Gastroesophageal sphincter (tissue), 4 donors: ENCODE results near the gene NFATC2. TPM values are rescaled to one million over a fixed set of nuclear protein-coding genes. Genes with fewer than 3 reads are reported as not detected.

Experiments
- ATAC-seq: fragments of 150-250 bp; one replicate; pipeline ENCODE4 v1.9.1; 2016; ENCODE audit warnings: mild to moderate bottlenecking, moderate library complexity
- H3K27ac ChIP-seq, 4 donors: fragments of 200-600 bp; sonication (generic) in 3 of 4; 1 replicate in 3 of 4; 2 replicates in 1 of 4; pipeline ENCODE4 v1.5.1; 2016 to 2019
- H3K27me3 ChIP-seq: fragments of 200-600 bp; sonication (generic); one replicate; pipeline ENCODE4 v1.5.1; 2019
- H3K36me3 ChIP-seq, 2 donors: fragments of 200-600 bp; sonication (generic); one replicate each; pipeline ENCODE4 v1.5.1; 2019; ENCODE audit warnings: control low read depth in 1 of 2
- H3K4me1 ChIP-seq, 3 donors: fragments of 200-600 bp; sonication (generic); 1 replicate in 2 of 3; 2 replicates in 1 of 3; pipeline ENCODE4 v1.5.1; 2016 to 2019; ENCODE audit warnings: control low read depth in 2 of 3
- H3K4me3 ChIP-seq, 2 donors: fragments of 200-600 bp; sonication (generic); one replicate each; pipeline ENCODE4 v1.5.1; 2019; ENCODE audit warnings: mild to moderate bottlenecking in 1 of 2, moderate library complexity in 1 of 2
- H3K9me3 ChIP-seq, 3 donors: fragments of 200-600 bp; sonication (generic); one replicate each; pipeline ENCODE4 v1.5.1; 2017 to 2019; ENCODE audit warnings: control low read depth in 2 of 3
- EP300 ChIP-seq: sonication (generic); formaldehyde crosslinking; IDR thresholded peaks from one replicate; pipeline ENCODE4 v1.6.1; 2017; ENCODE audit warnings: antibody characterized with exemption, mild to moderate bottlenecking
- POLR2A ChIP-seq, 2 donors: fragments of 450-650 bp; IDR thresholded peaks; one replicate each; pipeline ENCODE4 v1.6.1; 2017; ENCODE audit warnings: antibody characterized with exemption in 2 of 2, mild to moderate bottlenecking in 2 of 2, moderate library complexity in 1 of 2
- POLR2AphosphoS5 ChIP-seq: sonication (generic); formaldehyde crosslinking; IDR thresholded peaks from one replicate; pipeline ENCODE4 v1.6.1; 2017; ENCODE audit warnings: antibody characterized with exemption
- WGBS, 2 donors: methylation state at CpG; one replicate each; pipeline ENCODE4 v1.1.5; 2018; ENCODE audit warnings: low coverage in 1 of 2; 5-methylcytosine and 5-hydroxymethylcytosine counted together
- total RNA-seq, 4 donors: library from RNA; depleted of rRNA; stranded (reverse); fragments of >200 nt; gene quantifications; one replicate each; pipeline ENCODE4 v1.1.0, GENCODE V29; 2016
- TF ChIP-seq, protein P1 (sequence below), 4 experiments: fragments of 200-600 bp in 2 of 4; fragments of 450-650 bp in 2 of 4; sonication (generic) in 1 of 4; IDR thresholded peaks; one replicate each; pipeline ENCODE4 v1.5.1; 2017 to 2019; ENCODE audit warnings: antibody characterized with exemption in 4 of 4, mild to moderate bottlenecking in 2 of 4, moderate library complexity in 2 of 4

The NFATC2 gene
- total RNA-seq, 4 donors from 2014 or later: 4.4 to 20.2 (median 9.0) TPM

DNA sequence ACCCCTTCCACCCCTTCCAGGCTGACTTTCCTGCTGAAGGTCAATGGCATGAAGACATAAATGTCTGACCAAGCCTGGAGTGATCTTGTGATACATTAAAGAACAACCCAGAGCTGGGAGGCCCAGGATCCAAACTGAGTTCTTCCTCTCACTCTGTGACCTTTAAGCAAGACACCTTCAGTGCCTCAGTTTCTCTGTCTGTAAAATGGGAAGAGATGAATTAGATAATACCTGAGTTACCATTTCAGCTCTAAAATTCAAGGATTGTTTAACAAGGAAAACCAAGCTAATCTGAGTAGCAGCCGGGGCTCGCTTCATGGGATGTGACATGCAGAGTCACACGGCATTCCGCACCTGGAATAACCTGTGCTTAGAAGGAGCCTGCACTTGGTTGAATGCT lies 7.0 kb upstream of the NFATC2 start:
- no peak for ATAC-seq
- Histone ChIP-seq H3K4me1 (no peaks in the 10 kb centered on the region), H3K27me3 (no peaks in the 10 kb centered on the region), H3K36me3 (no peaks in the 10 kb centered on the region), H3K27ac (no peak overlapping the region), H3K4me3 (no peak overlapping the region), H3K9me3 (no peaks in the 10 kb centered on the region)
- WGBS, 2 donors: no CpG with 5 or more reads among the region's 4 CpGs
- TF ChIP-seq, protein P1, sequence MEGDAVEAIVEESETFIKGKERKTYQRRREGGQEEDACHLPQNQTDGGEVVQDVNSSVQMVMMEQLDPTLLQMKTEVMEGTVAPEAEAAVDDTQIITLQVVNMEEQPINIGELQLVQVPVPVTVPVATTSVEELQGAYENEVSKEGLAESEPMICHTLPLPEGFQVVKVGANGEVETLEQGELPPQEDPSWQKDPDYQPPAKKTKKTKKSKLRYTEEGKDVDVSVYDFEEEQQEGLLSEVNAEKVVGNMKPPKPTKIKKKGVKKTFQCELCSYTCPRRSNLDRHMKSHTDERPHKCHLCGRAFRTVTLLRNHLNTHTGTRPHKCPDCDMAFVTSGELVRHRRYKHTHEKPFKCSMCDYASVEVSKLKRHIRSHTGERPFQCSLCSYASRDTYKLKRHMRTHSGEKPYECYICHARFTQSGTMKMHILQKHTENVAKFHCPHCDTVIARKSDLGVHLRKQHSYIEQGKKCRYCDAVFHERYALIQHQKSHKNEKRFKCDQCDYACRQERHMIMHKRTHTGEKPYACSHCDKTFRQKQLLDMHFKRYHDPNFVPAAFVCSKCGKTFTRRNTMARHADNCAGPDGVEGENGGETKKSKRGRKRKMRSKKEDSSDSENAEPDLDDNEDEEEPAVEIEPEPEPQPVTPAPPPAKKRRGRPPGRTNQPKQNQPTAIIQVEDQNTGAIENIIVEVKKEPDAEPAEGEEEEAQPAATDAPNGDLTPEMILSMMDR (IDR thresholded peaks at IDR 0.05): no peak
- no peak for TF ChIP-seq POLR2A (IDR thresholded peaks at IDR 0.05)
- TF ChIP-seq POLR2AphosphoS5: no peak
- no peak for TF ChIP-seq EP300

DNA sequence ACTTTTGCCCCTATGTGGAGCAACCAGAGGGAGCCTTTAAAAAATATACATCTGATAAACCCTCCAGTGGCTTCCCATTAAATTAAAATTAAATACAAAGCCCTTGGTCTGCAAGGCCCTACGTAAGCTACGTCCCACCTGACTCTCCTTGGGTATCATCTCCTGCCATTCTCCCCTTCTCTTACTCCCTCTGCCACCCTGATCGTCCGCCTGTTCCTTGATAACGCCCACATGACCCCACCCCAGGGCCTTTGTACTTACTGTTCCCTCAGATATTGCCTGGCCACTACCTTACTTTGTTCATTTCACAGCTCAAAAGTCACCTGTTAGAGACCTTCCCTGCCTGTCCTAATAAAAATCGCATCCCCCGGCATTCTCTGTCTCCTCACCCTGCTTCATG lies 5.4 kb upstream of the NFATC2 start:
- peaks cover 0 to 8% (median 3%) of the 10 kb centered on the region in 3 donors for H3K4me1 ChIP-seq
- no peak overlapping the region for H3K4me3 ChIP-seq
- H3K27ac ChIP-seq: no peak overlapping the region
- no peak for ATAC-seq
- no peaks in the 10 kb centered on the region for H3K36me3 ChIP-seq
- no peaks in the 10 kb centered on the region for H3K9me3 ChIP-seq
- no peaks in the 10 kb centered on the region for H3K27me3 ChIP-seq
- 95 to 98% methylated on average over 7 of the region's 7 CpGs for WGBS, 2 donors
- TF ChIP-seq, protein P1 (IDR thresholded peaks at IDR 0.05): no peak

DNA sequence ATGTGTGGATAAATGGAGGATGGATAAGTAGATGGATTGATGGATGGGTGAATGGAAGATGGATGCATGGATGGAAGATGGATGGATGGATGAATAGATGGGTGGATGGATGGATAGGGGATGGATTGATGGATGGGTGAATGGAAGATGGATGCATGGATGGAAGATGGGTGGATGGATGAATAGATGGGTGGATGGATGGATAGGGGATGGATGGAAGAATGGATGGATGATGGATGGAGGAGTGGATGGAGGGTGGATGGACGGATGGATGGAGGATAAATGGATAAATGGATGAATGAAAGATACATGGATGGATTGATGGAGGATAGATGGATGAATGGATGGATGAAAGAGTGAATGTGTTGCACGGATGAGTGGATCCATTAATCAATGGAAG lies 3.0 kb upstream of the NFATC2 start:
- TF ChIP-seq, protein P1 (IDR thresholded peaks at IDR 0.05): no peak
- no peak for TF ChIP-seq POLR2AphosphoS5
- no peak for TF ChIP-seq POLR2A (IDR thresholded peaks at IDR 0.05)
- no peak for TF ChIP-seq EP300
- Histone ChIP-seq H3K4me1 (peaks cover 3 to 32% (median 17%) of the 10 kb centered on the region in 3 donors), H3K27me3 (no peaks in the 10 kb centered on the region), H3K27ac (no peak overlapping the region), H3K4me3 (no peak overlapping the region), H3K9me3 (no peaks in the 10 kb centered on the region), H3K36me3 (no peaks in the 10 kb centered on the region)
- 78 to 87% methylated on average over 2 of the region's 2 CpGs for WGBS, 2 donors
- ATAC-seq: no peak

DNA sequence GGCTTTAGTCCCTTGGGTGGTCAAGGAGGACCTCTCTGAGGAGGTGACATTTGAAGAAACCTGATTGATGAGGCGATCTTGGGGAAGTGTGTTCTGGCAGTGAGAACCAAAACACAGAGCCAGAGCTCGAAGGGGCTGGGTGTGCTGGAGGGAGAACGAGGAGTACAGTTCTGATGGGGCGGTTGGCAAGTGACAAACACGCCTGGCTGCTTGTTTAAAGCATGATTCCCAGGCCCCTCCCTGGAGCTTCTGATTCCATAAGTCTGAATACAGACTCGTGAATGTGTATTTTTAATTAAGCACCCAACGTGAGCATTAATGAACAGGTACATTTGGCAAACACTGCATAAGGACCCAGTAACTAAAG lies 886 bp upstream of the NFATC2 start:
- no peak for ATAC-seq
- no peaks in the 10 kb centered on the region for H3K9me3 ChIP-seq
- H3K4me3 ChIP-seq: peak overlapping the region in 1 of 2 donors; percentile 56
- 58 to 64% methylated on average over 3 to 7 of the region's 7 CpGs for WGBS, 2 donors
- peak overlapping the region in 2 of 4 donors; percentile 80 to 84 for H3K27ac ChIP-seq
- no peak for TF ChIP-seq POLR2A (IDR thresholded peaks at IDR 0.05)
- no peak for TF ChIP-seq EP300
- TF ChIP-seq, protein P1 (IDR thresholded peaks at IDR 0.05): no peak
- TF ChIP-seq POLR2AphosphoS5: no peak
- no peaks in the 10 kb centered on the region for H3K36me3 ChIP-seq
- H3K27me3 ChIP-seq: no peaks in the 10 kb centered on the region
- peaks cover 3 to 32% (median 17%) of the 10 kb centered on the region in 3 donors for H3K4me1 ChIP-seq

DNA sequence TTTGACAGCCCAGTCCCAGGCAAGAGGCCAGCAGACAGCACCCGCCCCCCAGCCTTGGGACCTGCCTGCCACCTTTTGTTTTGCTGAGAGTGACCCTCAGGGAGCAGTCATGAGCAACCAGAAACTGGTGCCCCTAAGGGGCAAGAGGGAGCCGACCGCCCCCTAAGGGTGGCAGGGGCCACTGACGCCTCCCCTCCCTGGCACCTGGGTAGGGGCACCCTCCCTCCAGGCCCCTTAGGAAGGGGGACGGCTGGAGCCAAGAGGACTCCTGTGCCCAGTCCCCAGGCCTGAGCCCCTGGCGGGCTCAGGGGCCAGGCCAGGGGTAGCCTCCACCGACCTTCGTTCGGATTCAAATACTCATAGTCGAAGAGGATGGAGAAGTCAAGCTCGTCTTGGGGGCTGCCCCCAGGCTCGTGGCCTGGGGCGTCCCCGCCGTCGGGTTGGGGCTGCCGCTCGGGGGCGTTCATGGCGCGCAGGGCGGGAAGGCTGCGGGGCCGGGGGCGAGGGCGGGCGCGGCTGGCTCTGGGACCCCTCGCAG lies 417 bp downstream of the NFATC2 start:
- H3K27ac ChIP-seq: peak overlapping the region; percentile 16 to 86 (median 82)
- peak overlapping the region; percentile 16 to 56 for H3K4me3 ChIP-seq
- no peaks in the 10 kb centered on the region for H3K9me3 ChIP-seq
- peaks cover 3 to 32% (median 17%) of the 10 kb centered on the region in 3 donors for H3K4me1 ChIP-seq
- ATAC-seq: peak; percentile 5
- 86% methylated on average over 1 of the region's 29 CpGs; no CpG with 5 or more reads in 1 of the 2 donors for WGBS, 2 donors
- TF ChIP-seq, protein P1 (IDR thresholded peaks at IDR 0.05): no peak
- TF ChIP-seq POLR2AphosphoS5 (no peak), EP300 (no peak), POLR2A (IDR thresholded peaks at IDR 0.05) (no peak)
- no peaks in the 10 kb centered on the region for H3K36me3 ChIP-seq
- H3K27me3 ChIP-seq: no peaks in the 10 kb centered on the region
